ENCODE measurements around the gene OSBPL10. TPM values are rescaled to one million over a fixed set of nuclear protein-coding genes. Genes with fewer than 3 reads are reported as not detected.

The OSBPL10 gene
- polyA plus RNA-seq, 1 experiment: 11.2 TPM

DNA sequence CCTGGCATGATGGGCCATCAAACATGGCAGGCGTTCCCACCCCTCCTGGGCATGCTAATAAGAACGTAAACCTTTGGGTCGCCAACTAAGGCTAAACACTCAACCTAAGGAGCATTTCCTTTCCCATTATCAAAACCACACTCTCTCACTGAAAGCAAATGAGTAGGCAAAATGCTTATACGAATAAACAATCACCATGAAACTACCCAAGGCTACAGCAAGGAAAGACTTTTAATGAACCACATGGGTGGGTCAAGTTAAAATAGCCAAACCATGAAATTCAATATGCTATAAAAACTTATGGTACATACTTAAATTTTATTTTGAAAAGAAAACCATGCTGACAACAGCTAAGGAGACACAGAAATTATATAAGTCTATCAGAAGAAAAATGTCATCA is 180.6 kb downstream of the OSBPL10 start:
- no peak for TF ChIP-seq CTCF (IDR thresholded peaks at IDR 0.05; ENCODE audit: insufficient read depth, low read depth, low read length)
- DNase-seq (ENCODE audit: low read depth): no peak
- CTCF ChIA-PET: interaction anchor here (0.6 kb wide), 1 partner anchor 19 kb away, joined by 4 read pairs; no protein-coding TSS in a partner anchor
- Histone ChIP-seq H3K4me3 (ENCODE audit: low read depth, low read length) (no peak overlapping the region), H3K27me3 (ENCODE audit: control insufficient read depth, insufficient read depth, low read length) (no peaks in the 10 kb centered on the region), H3K36me3 (ENCODE audit: control insufficient read depth, insufficient read depth, low read length) (no peaks in the 10 kb centered on the region)
- POLR2A ChIA-PET: no interaction called here

- H3K4me3 ChIP-seq (ENCODE audit: low read depth, low read length): no peak overlapping the region
- TF ChIP-seq CTCF (IDR thresholded peaks at IDR 0.05; ENCODE audit: insufficient read depth, low read depth, low read length): no peak
- no peaks in the 10 kb centered on the region for H3K27me3 ChIP-seq (ENCODE audit: control insufficient read depth, insufficient read depth, low read length)
- no peak for DNase-seq (ENCODE audit: low read depth)
- H3K36me3 ChIP-seq (ENCODE audit: control insufficient read depth, insufficient read depth, low read length): no peaks in the 10 kb centered on the region
- ChIA-PET CTCF (no interaction called here), POLR2A (no interaction called here)
These were observed 182.2 kb downstream of the OSBPL10 start for GRCh38 chr3:31798840-31799239.

DNA sequence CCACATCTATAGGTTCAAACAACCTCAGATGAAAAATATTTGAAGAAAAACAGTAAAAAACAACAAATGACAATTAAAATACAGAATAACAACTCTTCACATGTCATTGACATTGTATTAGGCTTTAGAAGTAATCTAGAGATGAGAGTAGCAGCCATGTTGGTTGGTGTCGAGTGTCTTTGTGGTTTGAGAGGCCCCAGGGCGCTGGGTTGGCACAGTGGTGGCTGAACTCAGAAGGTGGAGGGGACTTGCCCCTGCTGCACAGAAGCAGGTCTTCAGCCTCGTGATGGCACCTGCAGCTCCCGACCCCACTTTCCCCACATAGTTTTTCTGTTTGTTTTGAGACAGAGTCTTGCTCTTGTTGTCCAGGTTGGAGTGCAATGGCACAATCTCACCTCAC is 187.2 kb downstream of the OSBPL10 start:
- CTCF ChIA-PET: no interaction called here
- H3K36me3 ChIP-seq (ENCODE audit: control insufficient read depth, insufficient read depth, low read length): no peaks in the 10 kb centered on the region

DNA sequence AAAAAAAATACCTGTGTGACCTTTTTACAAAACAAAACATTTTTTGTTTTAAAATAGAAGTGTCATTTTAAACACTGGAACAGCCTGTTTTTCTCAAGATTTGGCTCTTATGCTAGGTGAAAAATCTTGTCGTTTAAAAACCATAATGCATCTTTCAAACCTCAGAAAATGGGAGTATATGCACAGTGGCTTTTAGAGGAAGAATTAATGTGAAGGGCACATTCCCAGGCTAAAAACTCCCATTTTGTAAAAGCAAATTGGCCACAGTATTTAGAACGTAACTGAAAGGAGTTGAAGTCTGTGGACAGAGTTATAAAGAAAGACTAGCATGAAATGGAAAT is 190.0 kb downstream of the OSBPL10 start:
- CTCF ChIA-PET: no interaction called here
- DNase-seq (ENCODE audit: low read depth): no peak
- Histone ChIP-seq H3K27me3 (ENCODE audit: control insufficient read depth, insufficient read depth, low read length) (no peaks in the 10 kb centered on the region), H3K4me3 (ENCODE audit: low read depth, low read length) (no peak overlapping the region), H3K36me3 (ENCODE audit: control insufficient read depth, insufficient read depth, low read length) (no peaks in the 10 kb centered on the region)
- POLR2A ChIA-PET: no interaction called here
- TF ChIP-seq CTCF (IDR thresholded peaks at IDR 0.05; ENCODE audit: insufficient read depth, low read depth, low read length): no peak

More for the DNA sequence above, 187.2 kb downstream of the OSBPL10 start:
- POLR2A ChIA-PET: no interaction called here
- TF ChIP-seq CTCF (IDR thresholded peaks at IDR 0.05; ENCODE audit: insufficient read depth, low read depth, low read length): no peak
- H3K27me3 ChIP-seq (ENCODE audit: control insufficient read depth, insufficient read depth, low read length): no peaks in the 10 kb centered on the region
- H3K4me3 ChIP-seq (ENCODE audit: low read depth, low read length): no peak overlapping the region
- no peak for DNase-seq (ENCODE audit: low read depth)

DNA sequence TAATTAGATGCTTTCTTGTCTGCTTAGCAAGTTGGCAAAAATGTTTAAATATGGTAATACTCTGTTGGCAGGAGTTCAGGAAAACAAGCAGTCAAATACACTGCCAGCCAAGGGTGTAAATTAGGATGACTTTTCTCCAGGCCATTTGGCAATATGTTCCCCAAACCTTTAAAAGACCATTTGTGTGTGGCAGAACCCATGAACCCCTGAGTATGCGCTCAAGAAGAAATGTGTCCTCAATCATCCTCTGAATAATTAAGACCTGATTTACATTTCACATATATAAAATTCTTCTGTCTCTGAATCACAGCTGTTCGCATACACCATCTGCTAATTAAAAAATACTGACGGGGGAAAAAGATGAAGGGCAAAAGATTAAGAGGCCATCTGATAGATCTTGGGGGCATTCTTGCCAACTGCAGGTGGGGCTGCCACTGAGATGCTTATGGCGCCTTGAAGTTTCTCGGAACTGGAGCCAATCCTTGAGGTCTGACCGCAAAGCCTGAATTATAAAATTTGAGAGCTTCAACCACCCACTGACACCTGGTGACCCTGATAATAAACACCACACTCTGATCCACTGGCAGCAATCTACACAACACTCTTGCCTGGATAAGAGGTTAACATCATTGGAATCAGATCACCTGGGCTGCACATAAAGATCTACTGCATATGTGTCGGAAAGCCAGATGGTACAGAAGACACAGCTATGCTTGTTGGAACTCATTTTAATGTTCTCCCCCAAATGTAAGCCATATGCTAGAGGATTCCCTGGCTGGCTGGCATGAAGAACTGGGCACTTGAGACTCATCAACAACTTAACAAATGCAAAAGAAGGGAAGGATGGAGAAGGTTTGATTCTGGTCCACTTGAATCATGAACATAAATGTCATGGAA is 190.6 kb downstream of the OSBPL10 start:
- H3K36me3 ChIP-seq (ENCODE audit: control insufficient read depth, insufficient read depth, low read length): no peaks in the 10 kb centered on the region
- CTCF ChIA-PET: no interaction called here
- no peaks in the 10 kb centered on the region for H3K27me3 ChIP-seq (ENCODE audit: control insufficient read depth, insufficient read depth, low read length)
- no peak for TF ChIP-seq CTCF (IDR thresholded peaks at IDR 0.05; ENCODE audit: insufficient read depth, low read depth, low read length)
- no peak for DNase-seq (ENCODE audit: low read depth)
- POLR2A ChIA-PET: no interaction called here
- H3K4me3 ChIP-seq (ENCODE audit: low read depth, low read length): no peak overlapping the region
